H9 (cell line): ENCODE results near the gene RALGDS. TPM values are rescaled to one million over a fixed set of nuclear protein-coding genes. Genes with fewer than 3 reads are reported as not detected.

Experiments used
- DNase-seq: peaks from one replicate; pipeline ENCODE4 v3.0.0-alpha.2; 2017
- H2AFZ ChIP-seq: one replicate; pipeline ENCODE4 v1.6.1; 2013; ENCODE audit warnings: mild to moderate bottlenecking, low read length, control low read depth, moderate library complexity
- H2AK5ac ChIP-seq: 2 replicates; pipeline ENCODE4 v1.6.1; 2013; ENCODE audit warnings: low read length, control low read depth, mixed read lengths; ENCODE audit not compliant: insufficient read length
- H2BK120ac ChIP-seq: one replicate; pipeline ENCODE4 v1.6.1; 2013; ENCODE audit warnings: low read depth, mild to moderate bottlenecking, low read length, control low read depth, inconsistent platforms; ENCODE audit not compliant: poor library complexity, severe bottlenecking
- H2BK12ac ChIP-seq: 2 replicates; pipeline ENCODE4 v1.6.1; 2013; ENCODE audit warnings: low read length, control low read depth, mixed read lengths, low read depth; ENCODE audit not compliant: insufficient read length
- H2BK15ac ChIP-seq: 2 replicates; pipeline ENCODE4 v1.6.1; 2013; ENCODE audit warnings: low read depth, low read length, control low read depth
- H2BK20ac ChIP-seq: one replicate; pipeline ENCODE4 v1.6.1; 2013; ENCODE audit warnings: low read depth, mild to moderate bottlenecking, low read length, control low read depth, inconsistent platforms; ENCODE audit not compliant: poor library complexity, severe bottlenecking
- H2BK5ac ChIP-seq: 2 replicates; pipeline ENCODE4 v1.6.1; 2013; ENCODE audit warnings: low read length, control low read depth, mixed read lengths; ENCODE audit not compliant: insufficient read length
- H3K14ac ChIP-seq: 2 replicates; pipeline ENCODE4 v1.6.1; 2013; ENCODE audit warnings: low read length, control low read depth; ENCODE audit not compliant: insufficient read depth
- H3K18ac ChIP-seq: 2 replicates; pipeline ENCODE4 v1.6.1; 2013; ENCODE audit warnings: low read depth, mild to moderate bottlenecking, mixed read lengths, low read length, control low read depth; ENCODE audit not compliant: insufficient read length
- H3K23ac ChIP-seq: 2 replicates; pipeline ENCODE4 v1.6.1; 2013; ENCODE audit warnings: low read length, control low read depth, mixed read lengths, low read depth; ENCODE audit not compliant: insufficient read length
- H3K23me2 ChIP-seq: 2 replicates; pipeline ENCODE4 v1.6.1; 2013; ENCODE audit warnings: low read depth, mild to moderate bottlenecking, mixed read lengths, low read length, control low read depth; ENCODE audit not compliant: insufficient read length, poor library complexity, severe bottlenecking
- H3K27ac ChIP-seq: 2 replicates; pipeline ENCODE4 v1.5.1; 2013; ENCODE audit warnings: low read length, control low read depth, mixed read lengths, low read depth; ENCODE audit not compliant: insufficient read length
- H3K27me3 ChIP-seq: 2 replicates; pipeline ENCODE4 v1.6.1; 2013; ENCODE audit warnings: low read length, control low read depth, inconsistent platforms; ENCODE audit not compliant: insufficient read depth
- H3K4ac ChIP-seq: 2 replicates; pipeline ENCODE4 v1.6.1; 2013; ENCODE audit warnings: low read depth, mild to moderate bottlenecking, control low read depth, inconsistent platforms, low read length, moderate library complexity
- H3K4me1 ChIP-seq: 2 replicates; pipeline ENCODE4 v1.6.1; 2013; ENCODE audit warnings: low read length, control low read depth, inconsistent platforms; ENCODE audit not compliant: insufficient read depth
- H3K4me2 ChIP-seq: 2 replicates; pipeline ENCODE4 v1.6.1; 2013; ENCODE audit warnings: low read length, control low read depth, mixed read lengths; ENCODE audit not compliant: insufficient read length, insufficient read depth
- H3K56ac ChIP-seq: 2 replicates; pipeline ENCODE4 v1.6.1; 2013; ENCODE audit warnings: low read depth, mild to moderate bottlenecking, mixed read lengths, low read length, control low read depth; ENCODE audit not compliant: insufficient read length
- H3K79me1 ChIP-seq: 2 replicates; pipeline ENCODE4 v1.6.1; 2013; ENCODE audit warnings: low read depth, mild to moderate bottlenecking, moderate library complexity, low read length, control low read depth, inconsistent platforms; ENCODE audit not compliant: insufficient read depth, poor library complexity, severe bottlenecking
- H3K79me2 ChIP-seq: 2 replicates; pipeline ENCODE4 v1.6.1; 2013; ENCODE audit warnings: low read length, control low read depth, inconsistent platforms; ENCODE audit not compliant: insufficient read depth
- H3K9ac ChIP-seq: 2 replicates; pipeline ENCODE4 v1.6.1; 2013; ENCODE audit warnings: low read length, control low read depth, mixed read lengths; ENCODE audit not compliant: insufficient read length; ENCODE audit errors: extremely low read depth
- H3K9me3 ChIP-seq: one replicate; pipeline ENCODE4 v1.6.1; 2013; ENCODE audit warnings: low read depth, low read length, inconsistent platforms; ENCODE audit not compliant: control insufficient read depth
- H3T11ph ChIP-seq: one replicate; pipeline ENCODE4 v1.6.1; 2013; ENCODE audit warnings: mild to moderate bottlenecking, low read length, control low read depth, inconsistent platforms
- H4K20me1 ChIP-seq: one replicate; pipeline ENCODE4 v1.6.1; 2013; ENCODE audit not compliant: control insufficient read depth, insufficient read length, insufficient read depth
- H4K5ac ChIP-seq: 2 replicates; pipeline ENCODE4 v1.6.1; 2013; ENCODE audit warnings: low read depth, mild to moderate bottlenecking, mixed read lengths, low read length, control low read depth; ENCODE audit not compliant: insufficient read length
- H4K8ac ChIP-seq: replicated peaks from 2 replicates; pipeline ENCODE4 v1.6.1; 2013; ENCODE audit warnings: low read length, control low read depth, mixed read lengths, low read depth; ENCODE audit not compliant: insufficient read length
- H4K91ac ChIP-seq: 2 replicates; pipeline ENCODE4 v1.6.1; 2013; ENCODE audit warnings: low read depth, mild to moderate bottlenecking, moderate library complexity, mixed read lengths, low read length, control low read depth; ENCODE audit not compliant: insufficient read length
- H3K27ac Mint-ChIP-seq, 3 experiments: 2 replicates in 2 of 3; 3 replicates in 1 of 3; pipeline ENCODE4 v1.8.0; 2020 to 2021; ENCODE audit warnings: mixed read lengths in 3 of 3, mild to moderate bottlenecking in 1 of 3, moderate library complexity in 1 of 3
- H3K27me3 Mint-ChIP-seq: 2 replicates; pipeline ENCODE4 v1.8.0; 2021; ENCODE audit warnings: low read depth, mild to moderate bottlenecking, moderate library complexity, mixed read lengths
- H3K36me3 Mint-ChIP-seq, 3 experiments: 2 replicates in 2 of 3; 3 replicates in 1 of 3; pipeline ENCODE4 v1.8.0; 2020 to 2021; ENCODE audit warnings: low read depth in 3 of 3, mixed read lengths in 3 of 3; ENCODE audit not compliant: insufficient read depth in 1 of 3
- H3K4me1 Mint-ChIP-seq, 2 experiments: 2 replicates each; pipeline ENCODE4 v1.8.0; 2020; ENCODE audit warnings: mixed read lengths in 2 of 2
- H3K4me3 Mint-ChIP-seq, 2 experiments: 2 replicates in 1 of 2; 3 replicates in 1 of 2; pipeline ENCODE4 v1.8.0; 2020 to 2021; ENCODE audit warnings: mild to moderate bottlenecking in 2 of 2, mixed read lengths in 2 of 2, moderate library complexity in 1 of 2
- H3K9me3 Mint-ChIP-seq, 2 experiments: 2 replicates in 1 of 2; 3 replicates in 1 of 2; pipeline ENCODE4 v1.8.0; 2020; ENCODE audit warnings: mild to moderate bottlenecking in 2 of 2, mixed read lengths in 2 of 2, moderate library complexity in 1 of 2
- WGBS: extraction: QIAGEN DNeasy Blood & Tissue Kit; methylation state at CpG from one replicate; pipeline ENCODE4 v1.1.7; 2013; ENCODE audit warnings: missing lambda C conversion rate, low lambda C conversion rate, mixed read lengths; ENCODE audit not compliant: insufficient read length; ENCODE audit errors: extremely low coverage; 5-methylcytosine and 5-hydroxymethylcytosine counted together
- total RNA-seq: library from RNA; stranded (reverse); gene quantifications from 2 replicates; pipeline ENCODE4 v1.2.1, GENCODE V29; 2021
- TF ChIP-seq, protein P1 (sequence below): fragments of 200-600 bp; sonication (generic); conservative IDR thresholded peaks from 3 replicates; pipeline ENCODE4 v1.8.0; 2021; ENCODE audit warnings: antibody characterized with exemption, mild to moderate bottlenecking

RALGDS gene
- total RNA-seq, 1 experiment from 2014 or later = 21.3 TPM

DNA sequence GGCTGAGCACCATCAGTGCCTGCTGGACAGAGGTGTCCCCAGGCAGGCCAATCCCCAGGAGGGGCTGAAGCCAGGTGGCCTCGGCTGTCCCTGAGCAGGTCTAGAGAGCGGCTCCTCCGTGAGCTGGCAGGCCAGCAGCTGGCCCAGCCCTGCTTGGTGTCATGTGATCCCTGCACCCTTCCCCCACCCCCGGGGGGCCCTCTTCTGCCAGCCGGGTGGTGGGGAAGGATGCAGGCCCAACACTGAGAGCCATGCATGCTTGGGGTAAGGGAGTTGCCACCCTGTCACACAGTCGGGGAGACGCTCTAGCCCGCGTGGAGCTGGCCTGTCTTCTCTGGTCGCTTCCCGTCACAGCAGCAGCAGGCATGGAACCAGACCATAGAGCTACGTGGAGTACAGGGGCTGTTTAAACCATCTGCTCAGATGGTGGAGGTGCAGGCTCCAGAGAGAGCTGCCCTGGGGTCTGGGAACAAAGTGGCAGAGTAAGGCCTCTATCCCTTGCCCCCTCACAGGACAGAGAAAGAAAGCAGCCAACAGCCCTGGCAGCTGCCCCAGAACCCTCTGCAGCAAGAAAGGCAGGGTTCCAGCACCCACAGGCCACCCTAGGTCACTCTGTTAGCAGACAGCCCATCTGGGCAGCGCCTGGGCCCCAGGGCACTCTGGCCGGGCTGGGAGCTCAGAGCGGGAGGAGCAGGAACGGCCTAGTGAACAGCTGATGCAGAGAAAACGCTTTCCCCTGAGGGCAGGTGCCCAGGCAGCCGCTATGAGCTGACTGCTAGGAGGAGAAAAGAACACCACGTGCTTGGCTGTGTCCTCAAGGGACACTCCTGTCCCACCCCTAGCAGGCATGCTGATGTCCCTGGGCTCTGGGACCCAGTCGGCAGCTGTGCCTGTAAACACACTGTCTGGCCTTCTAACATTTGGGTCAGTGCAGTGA lies 6.8 kb downstream of the RALGDS start:
- no peak overlapping the region for H2BK5ac ChIP-seq
- no peak overlapping the region for H4K91ac ChIP-seq
- no peak overlapping the region for H3K9ac ChIP-seq
- Mint-ChIP-seq H3K9me3 (no peaks in the 10 kb centered on the region), H3K4me1 (peaks cover 5 to 20% of the 10 kb centered on the region in 2 experiments; a peak in 3 of 4 replicates), H3K27ac (no peak overlapping the region), H3K27me3 (peaks cover 15% of the 10 kb centered on the region), H3K4me3 (no peak overlapping the region), H3K36me3 (peaks cover 2 to 10% (median 9%) of the 10 kb centered on the region in 3 experiments; a peak in 5 of 7 replicates)
- H4K20me1 ChIP-seq = peaks cover 8% of the 10 kb centered on the region
- H3K4ac ChIP-seq = no peak overlapping the region
- TF ChIP-seq, protein P1, sequence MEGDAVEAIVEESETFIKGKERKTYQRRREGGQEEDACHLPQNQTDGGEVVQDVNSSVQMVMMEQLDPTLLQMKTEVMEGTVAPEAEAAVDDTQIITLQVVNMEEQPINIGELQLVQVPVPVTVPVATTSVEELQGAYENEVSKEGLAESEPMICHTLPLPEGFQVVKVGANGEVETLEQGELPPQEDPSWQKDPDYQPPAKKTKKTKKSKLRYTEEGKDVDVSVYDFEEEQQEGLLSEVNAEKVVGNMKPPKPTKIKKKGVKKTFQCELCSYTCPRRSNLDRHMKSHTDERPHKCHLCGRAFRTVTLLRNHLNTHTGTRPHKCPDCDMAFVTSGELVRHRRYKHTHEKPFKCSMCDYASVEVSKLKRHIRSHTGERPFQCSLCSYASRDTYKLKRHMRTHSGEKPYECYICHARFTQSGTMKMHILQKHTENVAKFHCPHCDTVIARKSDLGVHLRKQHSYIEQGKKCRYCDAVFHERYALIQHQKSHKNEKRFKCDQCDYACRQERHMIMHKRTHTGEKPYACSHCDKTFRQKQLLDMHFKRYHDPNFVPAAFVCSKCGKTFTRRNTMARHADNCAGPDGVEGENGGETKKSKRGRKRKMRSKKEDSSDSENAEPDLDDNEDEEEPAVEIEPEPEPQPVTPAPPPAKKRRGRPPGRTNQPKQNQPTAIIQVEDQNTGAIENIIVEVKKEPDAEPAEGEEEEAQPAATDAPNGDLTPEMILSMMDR = no peak
- DNase-seq = no peak
- WGBS = no CpG with 5 or more reads among the region's 20 CpGs
- no peaks in the 10 kb centered on the region for H3K4me1 ChIP-seq
- H3K23ac ChIP-seq = no peak overlapping the region
- no peaks in the 10 kb centered on the region for H3K79me1 ChIP-seq
- H3K27me3 ChIP-seq = peaks cover 3% of the 10 kb centered on the region; the same call in 1 of the 2 replicates
- H3K14ac ChIP-seq = no peak overlapping the region; the same call in 1 of the 2 replicates
- no peak overlapping the region for H3T11ph ChIP-seq
- H3K9me3 ChIP-seq = no peaks in the 10 kb centered on the region
- H4K5ac ChIP-seq = no peak overlapping the region
- no peak overlapping the region for H2AFZ ChIP-seq
- H3K4me2 ChIP-seq = no peak overlapping the region
- H2BK20ac ChIP-seq = no peak overlapping the region
- no peaks in the 10 kb centered on the region for H3K23me2 ChIP-seq
- no peak overlapping the region for H3K18ac ChIP-seq
- H3K27ac ChIP-seq = no peak overlapping the region
- no peak overlapping the region for H2BK12ac ChIP-seq
- no peak overlapping the region for H2BK15ac ChIP-seq
- no peaks in the 10 kb centered on the region for H3K79me2 ChIP-seq
- no peak overlapping the region for H2AK5ac ChIP-seq
- H2BK120ac ChIP-seq = no peak overlapping the region
- H3K56ac ChIP-seq = no peak overlapping the region
- no peak overlapping the region for H4K8ac ChIP-seq
